ENCODE results near the gene XAB2.

GRCh38 chr19:7643031-7643415 lies 13.7 kb upstream of the XAB2 start:
- no peak for TF ChIP-seq CTCF (IDR thresholded peaks at IDR 0.05)
- TF ChIP-seq POLR2A (IDR thresholded peaks at IDR 0.05), result no peak
- no peak for TF ChIP-seq POLR2AphosphoS5 (IDR thresholded peaks at IDR 0.05)
